K562 (cell line): ENCODE measurements around the gene FAM228A. TPM values are rescaled to one million over a fixed set of nuclear protein-coding genes. Genes with fewer than 3 reads are reported as not detected.
A peak's percentile ranks its signal among the peaks of the same experiment; 100 is the strongest.

ENCODE experiments used
- ATAC-seq: fragments of 200-7000 bp; cut with Tn5 transposase; 3 replicates; pipeline ENCODE4 v1.9.1; 2020; ENCODE audit warnings: moderate library complexity
- BruUV-seq: library from RNA; stranded (reverse); fragments of 400-500 nt; replicated peaks from 2 replicates; lab custom pipeline; 2021; lab: Mats Ljungman, UMichigan
- CTCF ChIA-PET: fragments of 300-600 bp; formaldehyde crosslinking; extraction: SDS; loops from one replicate; lab custom pipeline; 2021; ENCODE audit warnings: low intra/inter-chr PET ratio; lab: Yijun Ruan, JAX
- POLR2A ChIA-PET: fragments of 300-600, 350-650 bp; sonication (Branson Sonifier 250); formaldehyde crosslinking; extraction: SDS; loops from one replicate; lab custom pipeline; 2021; ENCODE audit warnings: antibody characterized with exemption, inconsistent platforms; lab: Yijun Ruan, JAX
- DNase-seq, 4 experiments: peaks; one replicate each; pipeline versions ENCODE4 v3.0.0 to v3.0.0-alpha.2; 2011 to 2018; ENCODE audit warnings: low spot score in 3 of 4, mixed read lengths in 3 of 4; ENCODE audit errors: extremely low read depth in 1 of 4
- FAIRE-seq: peaks from 2 replicates; lab custom pipeline; 2011; peaks lifted over from hg19 to GRCh38; lab: Jason Lieb, UNC
- H2AFZ ChIP-seq: 2 replicates; pipeline ENCODE4 v1.6.0; 2011; ENCODE audit warnings: low read depth, low read length, control low read depth, inconsistent platforms
- H3K27ac ChIP-seq: fragments of 200-600 bp; 3 replicates; pipeline ENCODE4 v1.8.0; 2011; ENCODE audit warnings: low read depth, mild to moderate bottlenecking, control low read depth, inconsistent platforms, low read length, moderate library complexity, mixed read lengths; ENCODE audit errors: extremely low read depth
- H3K27me3 ChIP-seq, 2 experiments: fragments of 300-600 bp in 1 of 2; 2 replicates in 1 of 2; 3 replicates in 1 of 2; pipeline versions ENCODE4 v1.6.0 to v1.8.0; 2011; ENCODE audit warnings: inconsistent platforms in 2 of 2, low read length in 2 of 2, mild to moderate bottlenecking in 1 of 2, mixed read lengths in 1 of 2, moderate library complexity in 1 of 2; ENCODE audit not compliant: control insufficient read depth in 2 of 2, insufficient read depth in 2 of 2
- H3K36me3 ChIP-seq: fragments of 300-600 bp; 3 replicates; pipeline ENCODE4 v1.8.0; 2011; ENCODE audit warnings: mild to moderate bottlenecking, low read length, inconsistent platforms; ENCODE audit not compliant: control insufficient read depth, insufficient read depth
- H3K4me1 ChIP-seq, 2 experiments: fragments of 200-600 bp in 1 of 2; replicated peaks in 1 of 2; 2 replicates in 1 of 2; 3 replicates in 1 of 2; pipeline versions ENCODE4 v1.5.1 to v1.8.0; 2011; ENCODE audit warnings: inconsistent platforms in 2 of 2, low read length in 2 of 2, mild to moderate bottlenecking in 1 of 2, mixed read lengths in 1 of 2, moderate library complexity in 1 of 2; ENCODE audit not compliant: control insufficient read depth in 2 of 2, insufficient read depth in 2 of 2
- H3K4me2 ChIP-seq: 2 replicates; pipeline ENCODE4 v1.6.1; 2011; ENCODE audit warnings: low read length, control low read depth, inconsistent platforms, mixed read lengths; ENCODE audit not compliant: insufficient read depth
- H3K4me3 ChIP-seq: fragments of 200-600 bp; sonication (generic), shearing (Covaris generic); 2 replicates; pipeline ENCODE4 v1.5.1; 2016; ENCODE audit warnings: control low read depth, inconsistent platforms
- H3K79me2 ChIP-seq: fragments of 200-600 bp; 3 replicates; pipeline ENCODE4 v1.8.0; 2011; ENCODE audit warnings: low read length, inconsistent platforms; ENCODE audit not compliant: control insufficient read depth, insufficient read depth
- H3K9ac ChIP-seq, 2 experiments: 2 replicates each; pipeline versions ENCODE4 v1.6.0 to v1.6.1; 2011; ENCODE audit warnings: low read depth in 2 of 2, low read length in 2 of 2, control low read depth in 1 of 2, inconsistent platforms in 1 of 2, mild to moderate bottlenecking in 1 of 2, mixed read lengths in 1 of 2; ENCODE audit not compliant: insufficient read depth in 1 of 2
- H3K9me1 ChIP-seq: one replicate; pipeline ENCODE4 v1.6.0; 2011; ENCODE audit warnings: inconsistent platforms, mild to moderate bottlenecking, low read length, moderate library complexity; ENCODE audit not compliant: control insufficient read depth, insufficient read depth
- H3K9me3 ChIP-seq: replicated peaks from 2 replicates; pipeline ENCODE4 v1.5.1; 2011; ENCODE audit warnings: low read depth, low read length, inconsistent platforms; ENCODE audit not compliant: control insufficient read depth, insufficient read depth
- H4K20me1 ChIP-seq: replicated peaks from 2 replicates; pipeline ENCODE4 v1.6.1; 2011; ENCODE audit warnings: low read length, inconsistent platforms, mixed read lengths; ENCODE audit not compliant: control insufficient read depth, insufficient read depth
- C11orf30 ChIP-seq: fragments of 450-650 bp; IDR thresholded peaks from 2 replicates; pipeline ENCODE4 v1.6.1; 2016; ENCODE audit warnings: low read depth, mild to moderate bottlenecking
- CEBPG ChIP-seq, 3 experiments: fragments of 200-800 bp in 1 of 3; sonication (Bioruptor generic) in 1 of 3; sonication (generic) in 1 of 3; formaldehyde crosslinking in 1 of 3; IDR thresholded peaks in 2 of 3; conservative IDR thresholded peaks in 1 of 3; 2 replicates each; pipeline versions ENCODE4 v1.6.1 to v1.8.0; 2016 to 2022; ENCODE audit warnings: missing compliant biosample characterization in 2 of 3, missing genetic modification characterization in 2 of 3, mild to moderate bottlenecking in 1 of 3, missing genetic modification reagents in 1 of 3
- DMBX1 ChIP-seq: fragments of 250-450 bp; sonication (Bioruptor Pico); IDR thresholded peaks from 2 replicates; pipeline ENCODE4 v1.8.0; 2022; ENCODE audit warnings: inconsistent platforms, mild to moderate bottlenecking, moderate library complexity, borderline replicate concordance
- DPF2 ChIP-seq: fragments of 450-650 bp; IDR thresholded peaks from 2 replicates; pipeline ENCODE4 v1.6.1; 2016
- HDAC1 ChIP-seq, 2 experiments: fragments of 450-650 bp; IDR thresholded peaks; 2 replicates each; pipeline ENCODE4 v1.6.1; 2016 to 2017; ENCODE audit warnings: inconsistent platforms in 1 of 2, mild to moderate bottlenecking in 1 of 2, moderate library complexity in 1 of 2
- MAFG ChIP-seq: fragments of 450-650 bp; conservative IDR thresholded peaks from 2 replicates; pipeline ENCODE4 v1.6.1; 2016; ENCODE audit warnings: missing genetic modification characterization, missing compliant biosample characterization
- MBD2 ChIP-seq: sonication (generic); IDR thresholded peaks from 2 replicates; pipeline ENCODE4 v1.6.1; 2016; ENCODE audit warnings: low read depth, borderline replicate concordance
- MIER1 ChIP-seq: fragments of 450-650 bp; IDR thresholded peaks from 2 replicates; pipeline ENCODE4 v1.6.1; 2016; ENCODE audit warnings: antibody characterized with exemption, mild to moderate bottlenecking, low read depth
- RB1 ChIP-seq: fragments of 450-650 bp; IDR thresholded peaks from 2 replicates; pipeline ENCODE4 v1.6.1; 2017; ENCODE audit warnings: low read depth, mild to moderate bottlenecking
- SAFB ChIP-seq: fragments of 200-400 bp; formaldehyde crosslinking; IDR thresholded peaks from 2 replicates; pipeline ENCODE4 v1.6.1; 2017; ENCODE audit warnings: low read depth, low read length, borderline replicate concordance
- ZEB2 ChIP-seq: fragments of 450-650 bp; IDR thresholded peaks from 2 replicates; pipeline ENCODE4 v1.6.1; 2016
- ZNF121 ChIP-seq: sonication (generic); formaldehyde crosslinking; conservative IDR thresholded peaks from 2 replicates; pipeline ENCODE4 v1.8.0; 2022; ENCODE audit warnings: missing genetic modification reagents
- ZZZ3 ChIP-seq: fragments of 450-650 bp; IDR thresholded peaks from 2 replicates; pipeline ENCODE4 v1.6.1; 2016; ENCODE audit warnings: antibody characterized with exemption, mild to moderate bottlenecking, moderate library complexity
- WGBS: fragments of 100-300 bp; shearing (Covaris generic); methylation state at CpG from one replicate; pipeline ENCODE4 v1.1.6; 2016; ENCODE audit warnings: low coverage, mixed read lengths; ENCODE audit not compliant: insufficient coverage; ENCODE audit errors: missing lambda C conversion rate; 5-methylcytosine and 5-hydroxymethylcytosine counted together
- in situ Hi-C: fragments of 300-500 bp; cut with MboI; formaldehyde crosslinking; loops from 4 replicates; pipeline ENCODE4 v1.15.0; 2018; ENCODE audit warnings: inconsistent platforms, mixed read lengths
- intact Hi-C: fragments of 100-400 bp; cut with micrococcal nuclease; formaldehyde crosslinking; loops from 2 replicates; pipeline ENCODE4 v1.14.2; 2022
- polyA plus RNA-seq, 8 experiments: library from polyadenylated mRNA; depleted of rRNA in 4 of 8; stranded (reverse) in 5 of 8; unstranded in 3 of 8; fragments of >200 nt; fragmentation: Nextera tagmentation in 2 of 8; fragmentation: Illumina TruSeq in 1 of 8; extraction: Ambion mirVana in 2 of 8; extraction: Trizol in 1 of 8; gene quantifications; 2 replicates each; pipeline versions ENCODE4 v1.2.1 to v1.2.3, GENCODE V29; 2011 to 2014; ENCODE audit warnings: inconsistent platforms in 1 of 8, missing spikeins in 1 of 8
- total RNA-seq, 7 experiments: library from RNA; depleted of rRNA in 6 of 7; stranded (reverse); fragments of >200 nt in 6 of 7; fragmentation: Illumina TruSeq in 2 of 7; extraction: Trizol in 2 of 7; gene quantifications; 2 replicates each; pipeline versions ENCODE4 v1.2.1 to v1.2.3, GENCODE V29; 2011 to 2021; ENCODE audit warnings: low replicate concordance in 1 of 7
- TF ChIP-seq, protein P1 (sequence below): fragments of 450-650 bp; formaldehyde crosslinking; IDR thresholded peaks from 2 replicates; pipeline ENCODE4 v1.4.0; 2020; ENCODE audit warnings: mild to moderate bottlenecking, moderate library complexity
- TF ChIP-seq, protein P2 (sequence below), 3 experiments: IDR thresholded peaks in 2 of 3; conservative IDR thresholded peaks in 1 of 3; 2 replicates each; pipeline ENCODE4 v1.5.1; 2011 to 2012; ENCODE audit warnings: low read length in 3 of 3, mild to moderate bottlenecking in 3 of 3, control low read depth in 2 of 3, improper control_type of control experiment in 1 of 3, inconsistent platforms in 1 of 3, low read depth in 1 of 3, mixed read lengths in 1 of 3, moderate library complexity in 1 of 3; ENCODE audit not compliant: insufficient read depth in 2 of 3
- TF ChIP-seq, protein P3 (sequence below): fragments of 250-450 bp; sonication (Bioruptor Pico); IDR thresholded peaks from 2 replicates; pipeline ENCODE4 v1.8.0; 2021; ENCODE audit warnings: moderate library complexity, mild to moderate bottlenecking, inconsistent platforms
- TF ChIP-seq, protein P4 (sequence below), 2 experiments: fragments of 450-650 bp in 1 of 2; sonication (generic) in 1 of 2; formaldehyde crosslinking in 1 of 2; IDR thresholded peaks in 1 of 2; conservative IDR thresholded peaks in 1 of 2; 2 replicates each; pipeline versions ENCODE4 v1.6.1 to v1.8.1; 2016 to 2023; ENCODE audit warnings: mild to moderate bottlenecking in 2 of 2, moderate library complexity in 2 of 2, inconsistent platforms in 1 of 2, missing genetic modification reagents in 1 of 2

Gene FAM228A
- total and polyA plus RNA-seq, 9 of the 15 experiments (the other 6 are each of a cell fraction or from before 2014, with no cell fraction given), result not detected

DNA sequence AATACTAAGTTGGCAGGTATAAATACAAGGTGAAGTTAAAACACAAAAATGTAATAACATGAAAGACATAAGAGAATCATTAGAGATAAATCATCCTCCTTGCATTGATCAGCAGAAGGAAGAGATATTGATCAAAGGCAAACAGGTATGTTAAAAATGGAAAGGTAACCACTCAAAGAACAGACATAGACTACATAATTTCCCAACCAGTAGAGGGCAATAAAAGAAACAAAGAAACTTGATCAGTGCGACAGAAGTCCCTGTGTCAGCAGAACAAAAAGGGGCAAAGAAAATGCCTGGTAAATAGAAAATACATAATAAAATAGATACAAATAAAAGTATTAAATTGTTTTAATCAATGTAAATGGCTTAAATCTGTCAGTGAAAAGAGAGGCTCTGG, 53.6 kb downstream of the FAM228A start:
- no peaks in the 10 kb centered on the region for H3K79me2 ChIP-seq
- H3K9ac ChIP-seq, result no peak overlapping the region
- H2AFZ ChIP-seq, result no peak overlapping the region
- no peak overlapping the region for H3K27ac ChIP-seq
- ChIA-PET CTCF (interaction anchor here (0.8 kb wide), 1 partner anchor 599 kb away, joined by 3 read pairs; no protein-coding TSS in a partner anchor), POLR2A (interaction anchor here (0.6 kb wide), 1 partner anchor 269 kb away, joined by 3 read pairs; no protein-coding TSS in a partner anchor)
- no peaks in the 10 kb centered on the region for H3K9me1 ChIP-seq
- H3K9me3 ChIP-seq, result no peaks in the 10 kb centered on the region
- peak in 1 of 4 experiments; percentile 24 for DNase-seq
- 14% methylated on average over 1 of the region's 1 CpG for WGBS
- H4K20me1 ChIP-seq, result no peaks in the 10 kb centered on the region
- no peaks in the 10 kb centered on the region for H3K36me3 ChIP-seq
- no peak overlapping the region for H3K4me2 ChIP-seq
- no peak overlapping the region for H3K4me3 ChIP-seq
- BruUV-seq, result no TSS peak
- in situ Hi-C loops (no loop called here), intact Hi-C loops (loop anchor here (1.0 kb wide), 1 partner anchor 154 kb away; no protein-coding TSS in a partner anchor)
- H3K4me1 ChIP-seq, result no peaks in the 10 kb centered on the region; a peak in 1 of 5 replicates
- FAIRE-seq, result peak; percentile 78
- H3K27me3 ChIP-seq, result no peaks in the 10 kb centered on the region
- ATAC-seq, result peak; percentile 79
- TF ChIP-seq, protein P1, sequence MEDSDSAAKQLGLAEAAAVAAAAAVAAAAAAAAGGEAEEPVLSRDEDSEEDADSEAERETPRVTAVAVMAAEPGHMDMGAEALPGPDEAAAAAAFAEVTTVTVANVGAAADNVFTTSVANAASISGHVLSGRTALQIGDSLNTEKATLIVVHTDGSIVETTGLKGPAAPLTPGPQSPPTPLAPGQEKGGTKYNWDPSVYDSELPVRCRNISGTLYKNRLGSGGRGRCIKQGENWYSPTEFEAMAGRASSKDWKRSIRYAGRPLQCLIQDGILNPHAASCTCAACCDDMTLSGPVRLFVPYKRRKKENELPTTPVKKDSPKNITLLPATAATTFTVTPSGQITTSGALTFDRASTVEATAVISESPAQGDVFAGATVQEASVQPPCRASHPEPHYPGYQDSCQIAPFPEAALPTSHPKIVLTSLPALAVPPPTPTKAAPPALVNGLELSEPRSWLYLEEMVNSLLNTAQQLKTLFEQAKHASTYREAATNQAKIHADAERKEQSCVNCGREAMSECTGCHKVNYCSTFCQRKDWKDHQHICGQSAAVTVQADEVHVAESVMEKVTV, result peak; percentile 43; the same call in 1 of the 2 replicates
- TF ChIP-seq SAFB (no peak), DMBX1 (CRISPR knock-in tag) (no peak), MAFG (tag) (peak; percentile 78), ZNF121 (CRISPR knock-in tag) (no peak), MIER1 (no peak), MBD2 (no peak), ZEB2 (peak; percentile 28; the same call in 1 of the 2 replicates), DPF2 (no peak), C11orf30 (peak; percentile 82), ZZZ3 (no peak), HDAC1 (IDR thresholded peaks at IDR 0.05) (no peak), RB1 (no peak), CEBPG (CRISPR knock-in tag; IDR thresholded peaks at IDR 0.05) (no peak), CEBPG (tag; conservative IDR thresholded peaks at IDR 0.05 in 1 of 2, IDR thresholded peaks at IDR 0.05 in 1 of 2) (no peak)
- TF ChIP-seq, protein P2, sequence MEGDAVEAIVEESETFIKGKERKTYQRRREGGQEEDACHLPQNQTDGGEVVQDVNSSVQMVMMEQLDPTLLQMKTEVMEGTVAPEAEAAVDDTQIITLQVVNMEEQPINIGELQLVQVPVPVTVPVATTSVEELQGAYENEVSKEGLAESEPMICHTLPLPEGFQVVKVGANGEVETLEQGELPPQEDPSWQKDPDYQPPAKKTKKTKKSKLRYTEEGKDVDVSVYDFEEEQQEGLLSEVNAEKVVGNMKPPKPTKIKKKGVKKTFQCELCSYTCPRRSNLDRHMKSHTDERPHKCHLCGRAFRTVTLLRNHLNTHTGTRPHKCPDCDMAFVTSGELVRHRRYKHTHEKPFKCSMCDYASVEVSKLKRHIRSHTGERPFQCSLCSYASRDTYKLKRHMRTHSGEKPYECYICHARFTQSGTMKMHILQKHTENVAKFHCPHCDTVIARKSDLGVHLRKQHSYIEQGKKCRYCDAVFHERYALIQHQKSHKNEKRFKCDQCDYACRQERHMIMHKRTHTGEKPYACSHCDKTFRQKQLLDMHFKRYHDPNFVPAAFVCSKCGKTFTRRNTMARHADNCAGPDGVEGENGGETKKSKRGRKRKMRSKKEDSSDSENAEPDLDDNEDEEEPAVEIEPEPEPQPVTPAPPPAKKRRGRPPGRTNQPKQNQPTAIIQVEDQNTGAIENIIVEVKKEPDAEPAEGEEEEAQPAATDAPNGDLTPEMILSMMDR (IDR thresholded peaks at IDR 0.05 in 2 of 3, conservative IDR thresholded peaks at IDR 0.05 in 1 of 3; ENCODE audit: insufficient read depth in 2 of 3, low read depth in 1 of 3, low read length in 3 of 3), result peak; percentile 32 to 60 (median 43); a peak in 5 of 6 replicates
- TF ChIP-seq, protein P3, sequence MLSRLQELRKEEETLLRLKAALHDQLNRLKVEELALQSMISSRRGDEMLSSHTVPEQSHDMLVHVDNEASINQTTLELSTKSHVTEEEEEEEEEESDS (CRISPR knock-in tag), result no peak
- TF ChIP-seq, protein P4, sequence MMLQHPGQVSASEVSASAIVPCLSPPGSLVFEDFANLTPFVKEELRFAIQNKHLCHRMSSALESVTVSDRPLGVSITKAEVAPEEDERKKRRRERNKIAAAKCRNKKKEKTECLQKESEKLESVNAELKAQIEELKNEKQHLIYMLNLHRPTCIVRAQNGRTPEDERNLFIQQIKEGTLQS (IDR thresholded peaks at IDR 0.05), result no peak
- TF ChIP-seq, protein P4 (CRISPR knock-in tag; conservative IDR thresholded peaks at IDR 0.05), result no peak
